Peyer's patch (tissue), 4 donors: ENCODE data around the gene NPC2. TPM values are rescaled to one million over a fixed set of nuclear protein-coding genes. Genes with fewer than 3 reads are reported as not detected.

ENCODE experiments used
- DNase-seq, 3 donors: peaks; one replicate each; pipeline ENCODE4 v3.0.0-alpha.2; 2017 to 2019
- H3K27ac ChIP-seq, 4 donors: fragments of 200-600 bp; sonication (generic); one replicate each; pipeline ENCODE4 v1.5.1; 2016 to 2019
- H3K27me3 ChIP-seq, 2 donors: fragments of 200-600 bp; sonication (generic); one replicate each; pipeline ENCODE4 v1.5.1; 2019
- H3K36me3 ChIP-seq, 3 donors: fragments of 200-600 bp; sonication (generic); one replicate each; pipeline ENCODE4 v1.5.1; 2016 to 2019
- H3K4me1 ChIP-seq, 4 donors: fragments of 200-600 bp; sonication (generic); one replicate each; pipeline ENCODE4 v1.5.1; 2016 to 2019
- H3K4me3 ChIP-seq, 4 donors: fragments of 200-600 bp; sonication (generic); 1 replicate in 3 of 4; 2 replicates in 1 of 4; pipeline ENCODE4 v1.5.1; 2016 to 2019; ENCODE audit warnings: mild to moderate bottlenecking in 1 of 4
- H3K9me3 ChIP-seq, 4 donors: fragments of 200-600 bp; sonication (generic); one replicate each; pipeline ENCODE4 v1.5.1; 2016 to 2019; ENCODE audit warnings: mild to moderate bottlenecking in 1 of 4
- CTCF ChIP-seq, 6 experiments: fragments of 450-650 bp in 4 of 6; fragments of 200-600 bp in 2 of 6; sonication (generic) in 1 of 6; IDR thresholded peaks; one replicate each; pipeline ENCODE4 v1.5.1; 2017 to 2019; ENCODE audit warnings: antibody characterized with exemption in 6 of 6, mild to moderate bottlenecking in 3 of 6, moderate library complexity in 1 of 6
- POLR2A ChIP-seq, 2 donors: fragments of 450-650 bp; IDR thresholded peaks; one replicate each; pipeline ENCODE4 v1.5.1; 2017; ENCODE audit warnings: antibody characterized with exemption in 2 of 2, mild to moderate bottlenecking in 2 of 2, moderate library complexity in 2 of 2
- total RNA-seq, 4 donors: library from RNA; depleted of rRNA; stranded (reverse); fragments of >200 nt; gene quantifications; one replicate each; pipeline ENCODE4 v1.1.0, GENCODE V29; 2016

Gene NPC2
- total RNA-seq, 4 donors from 2014 or later, result 102 to 208 (median 161) TPM

DNA sequence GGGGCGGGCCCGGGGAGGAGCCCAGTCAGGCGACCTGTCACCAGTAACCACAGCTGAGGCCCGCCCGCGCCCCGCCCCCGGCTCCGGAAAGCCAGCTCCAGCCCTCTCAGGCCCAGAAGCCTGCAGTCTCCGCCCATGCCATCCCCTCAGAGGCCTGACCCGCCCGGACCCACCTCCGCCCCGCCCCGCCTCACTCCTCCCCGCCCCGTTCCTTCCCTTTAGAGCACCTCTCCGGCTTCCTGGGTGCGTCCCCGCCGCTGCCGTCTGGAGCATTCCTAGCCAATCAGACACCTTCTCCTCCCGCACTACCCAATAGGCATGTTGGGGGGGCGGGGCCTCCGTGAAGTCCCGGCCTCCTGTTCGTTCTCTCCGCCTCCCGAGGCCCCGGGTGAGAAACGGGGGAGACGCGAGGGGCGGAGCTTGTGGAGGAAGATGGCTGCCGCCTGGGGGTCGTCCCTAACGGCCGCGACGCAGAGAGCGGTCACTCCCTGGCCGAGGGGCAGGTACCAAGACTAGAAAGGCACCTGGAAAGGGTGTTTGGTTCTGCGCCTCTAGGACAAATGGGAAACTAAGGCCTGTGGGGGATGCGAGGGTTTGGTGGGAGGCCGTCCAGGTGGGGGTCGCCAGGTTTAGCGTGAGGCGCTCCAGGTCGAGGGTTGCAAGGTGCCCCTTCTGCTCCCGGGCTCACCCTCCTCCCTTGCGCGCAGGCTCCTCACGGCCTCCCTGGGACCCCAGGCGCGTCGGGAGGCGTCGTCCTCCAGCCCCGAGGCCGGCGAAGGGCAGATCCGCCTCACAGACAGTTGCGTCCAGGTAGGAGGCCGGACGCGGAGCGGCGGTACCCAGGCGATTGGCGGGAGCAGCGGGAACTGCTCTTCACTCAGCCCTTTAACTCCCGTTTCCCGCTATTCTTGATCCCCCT is 497 bp upstream of the NPC2 start, which contains the start of gene ISCA2:
Gene ISCA2 (plus strand): TSS at position 423 of the 919 bp plus-strand sequence. CDS start 10 bp downstream, at position 433.
- H3K27me3 ChIP-seq, result no peaks in the 10 kb centered on the region
- H3K4me3 ChIP-seq, result peak within 1 kb of the TSS; percentile 91 to 96 (median 94)
- TF ChIP-seq POLR2A (IDR thresholded peaks at IDR 0.05) (peak in 1 of 2 donors; percentile 40), CTCF (IDR thresholded peaks at IDR 0.05) (no peak)
- H3K27ac ChIP-seq, result peak within 1 kb of the TSS; percentile 91 to 95 (median 93)
- peaks cover 0 to 31% (median 0%) of the 10 kb centered on the region in 4 donors for H3K4me1 ChIP-seq
- no peaks in the 10 kb centered on the region for H3K36me3 ChIP-seq
- peak; percentile 99 to 100 (median 100) for DNase-seq
- H3K9me3 ChIP-seq, result no peaks in the 10 kb centered on the region

- Histone ChIP-seq H3K27ac (peak overlapping the region; percentile 35 to 94 (median 92)), H3K4me3 (peak overlapping the region; percentile 91 to 96 (median 94)), H3K4me1 (peaks cover 0 to 34% (median 0%) of the 10 kb centered on the region in 4 donors), H3K36me3 (no peaks in the 10 kb centered on the region), H3K27me3 (no peaks in the 10 kb centered on the region), H3K9me3 (no peaks in the 10 kb centered on the region)
- peak in 1 of 3 donors; percentile 24 for DNase-seq
- no peak for TF ChIP-seq POLR2A (IDR thresholded peaks at IDR 0.05)
- peak in 3 of 6 experiments; percentile 12 to 36 (median 26) for TF ChIP-seq CTCF (IDR thresholded peaks at IDR 0.05)
Observed at GRCh38 chr14:74491956-74492775, 939 bp downstream of the NPC2 start.

GRCh38 chr14:74490486-74490885 is 2.6 kb downstream of the NPC2 start:
- TF ChIP-seq CTCF (IDR thresholded peaks at IDR 0.05), result no peak
- no peak for TF ChIP-seq POLR2A (IDR thresholded peaks at IDR 0.05)
- Histone ChIP-seq H3K27ac (no peak overlapping the region), H3K27me3 (no peaks in the 10 kb centered on the region), H3K9me3 (no peaks in the 10 kb centered on the region), H3K36me3 (peaks cover 0 to 1% (median 0%) of the 10 kb centered on the region in 3 donors), H3K4me1 (peaks cover 0 to 44% (median 0%) of the 10 kb centered on the region in 4 donors), H3K4me3 (no peak overlapping the region)
- no peak for DNase-seq

GRCh38 chr14:74488786-74489397 is 4.2 kb downstream of the NPC2 start:
- H3K36me3 ChIP-seq, result peaks cover 0 to 14% (median 0%) of the 10 kb centered on the region in 3 donors
- H3K27ac ChIP-seq, result no peak overlapping the region
- no peaks in the 10 kb centered on the region for H3K27me3 ChIP-seq
- no peak for DNase-seq
- no peak for TF ChIP-seq CTCF (IDR thresholded peaks at IDR 0.05)
- TF ChIP-seq POLR2A (IDR thresholded peaks at IDR 0.05), result no peak
- no peak overlapping the region for H3K4me3 ChIP-seq
- no peaks in the 10 kb centered on the region for H3K9me3 ChIP-seq
- peaks cover 0 to 36% (median 0%) of the 10 kb centered on the region in 4 donors for H3K4me1 ChIP-seq

- no peak for TF ChIP-seq POLR2A (IDR thresholded peaks at IDR 0.05)
- no peak for TF ChIP-seq CTCF (IDR thresholded peaks at IDR 0.05)
- H3K36me3 ChIP-seq, result peaks cover 0 to 40% (median 0%) of the 10 kb centered on the region in 3 donors
- no peaks in the 10 kb centered on the region for H3K9me3 ChIP-seq
- H3K4me1 ChIP-seq, result peaks cover 0 to 24% (median 0%) of the 10 kb centered on the region in 4 donors
- DNase-seq, result no peak
- no peak overlapping the region for H3K4me3 ChIP-seq
- H3K27me3 ChIP-seq, result no peaks in the 10 kb centered on the region
- no peak overlapping the region for H3K27ac ChIP-seq
Observed at GRCh38 chr14:74486164-74486563, 6.9 kb downstream of the NPC2 start.
